ENCODE results near the gene TNPO3.

GRCh38 chr7:129076886-129077285 lies 22.0 kb upstream of the TNPO3 start:
- TF ChIP-seq POLR2AphosphoS5 (IDR thresholded peaks at IDR 0.05) (no peak), CTCF (IDR thresholded peaks at IDR 0.05) (no peak), POLR2A (IDR thresholded peaks at IDR 0.05) (no peak)

All from upper lobe of left lung (tissue), 4 donors.